Activated T-cell treated with anti-CD3 and anti-CD28 coated beads, Interleukin-2, amount 50 U/mL, for 48 hours (primary cell): ENCODE data around the gene ADAD2.
A peak's percentile ranks its signal among the peaks of the same experiment; 100 is the strongest.

ENCODE experiments used
- DNase-seq, 2 experiments: peaks; one replicate each; pipeline ENCODE4 v3.0.0-alpha.2; 2020

ADAD2 gene

GRCh38 chr16:84190731-84191388 is at the start of gene ADAD2:
Gene ADAD2 (plus strand): TSS chr16:84191157. CDS start chr16:84191231, 74 bp downstream.
- peak; percentile 47 to 49 for DNase-seq

GRCh38 chr16:84143081-84143480 is 47.9 kb upstream of the ADAD2 start:
- no peak for DNase-seq

- no peak for DNase-seq
These were observed 47.2 kb upstream of the ADAD2 start for GRCh38 chr16:84143784-84144199.

- peak; percentile 58 to 67 for DNase-seq
These were observed 46.6 kb upstream of the ADAD2 start for GRCh38 chr16:84144209-84144858.

- DNase-seq, result peak; percentile 96 to 97
These were observed 45.9 kb upstream of the ADAD2 start, which contains the start of the genes DNAAF1 and HSDL1 for GRCh38 chr16:84144859-84145639. Gene DNAAF1 (plus strand): TSS chr16:84145308. CDS start chr16:84145441, 133 bp downstream. Gene HSDL1 (minus strand): TSS chr16:84145177. CDS start chr16:84131321, 13,856 bp downstream.

- no peak for DNase-seq
These were observed 40.0 kb upstream of the ADAD2 start for GRCh38 chr16:84150926-84151325.

GRCh38 chr16:84153660-84154214 is 37.2 kb upstream of the ADAD2 start:
- DNase-seq, result no peak

GRCh38 chr16:84155226-84155625 is 35.7 kb upstream of the ADAD2 start:
- no peak for DNase-seq

- DNase-seq, result no peak
These were observed 35.2 kb upstream of the ADAD2 start for GRCh38 chr16:84155771-84156170.

- DNase-seq, result no peak
These were observed 34.6 kb upstream of the ADAD2 start for GRCh38 chr16:84156342-84156784.

GRCh38 chr16:84159007-84159406 is 31.9 kb upstream of the ADAD2 start:
- DNase-seq, result no peak

GRCh38 chr16:84159800-84160199 is 31.2 kb upstream of the ADAD2 start:
- DNase-seq, result no peak

GRCh38 chr16:84161037-84161436 is 29.9 kb upstream of the ADAD2 start:
- DNase-seq, result no peak

GRCh38 chr16:84161801-84162200 is 29.2 kb upstream of the ADAD2 start:
- no peak for DNase-seq

- no peak for DNase-seq
These were observed 25.2 kb upstream of the ADAD2 start for GRCh38 chr16:84165746-84166145.

- peak; percentile 55 to 66 for DNase-seq
These were observed 23.9 kb upstream of the ADAD2 start for GRCh38 chr16:84166796-84167695.

GRCh38 chr16:84169765-84170310 is 21.1 kb upstream of the ADAD2 start:
- no peak for DNase-seq

- no peak for DNase-seq
These were observed 16.6 kb upstream of the ADAD2 start for GRCh38 chr16:84174396-84174795.

GRCh38 chr16:84175350-84176081 is 15.4 kb upstream of the ADAD2 start:
- peak; percentile 66 to 71 for DNase-seq

- DNase-seq, result no peak
These were observed 14.5 kb upstream of the ADAD2 start for GRCh38 chr16:84176192-84177053.
